BLaER1 (cell line): ENCODE results near the gene KRT84.

Experiments used
- H3K27ac ChIP-seq: shearing (Covaris generic); formaldehyde crosslinking; 2 replicates; pipeline ENCODE4 v1.8.1; 2022
- H3K27me3 ChIP-seq: shearing (Covaris generic); formaldehyde crosslinking; 2 replicates; pipeline ENCODE4 v1.8.1; 2022
- H3K36me3 ChIP-seq: shearing (Covaris generic); formaldehyde crosslinking; 2 replicates; pipeline ENCODE4 v1.8.1; 2022
- H3K4me1 ChIP-seq: shearing (Covaris generic); formaldehyde crosslinking; 2 replicates; pipeline ENCODE4 v1.8.1; 2022
- H3K4me2 ChIP-seq: shearing (Covaris generic); formaldehyde crosslinking; 2 replicates; pipeline ENCODE4 v1.8.1; 2022
- H3K4me3 ChIP-seq: shearing (Covaris generic); formaldehyde crosslinking; 2 replicates; pipeline ENCODE4 v1.8.1; 2022
- H3K9ac ChIP-seq: shearing (Covaris generic); formaldehyde crosslinking; 2 replicates; pipeline ENCODE4 v1.8.1; 2022
- H3K9me3 ChIP-seq: shearing (Covaris generic); formaldehyde crosslinking; 2 replicates; pipeline ENCODE4 v1.8.1; 2022
- H4K20me1 ChIP-seq: shearing (Covaris generic); formaldehyde crosslinking; 2 replicates; pipeline ENCODE4 v1.8.1; 2022
- Cebpa-rat ChIP-seq: shearing (Covaris generic); IDR thresholded peaks from 2 replicates; pipeline ENCODE4 v1.8.1; 2022

The KRT84 gene

DNA sequence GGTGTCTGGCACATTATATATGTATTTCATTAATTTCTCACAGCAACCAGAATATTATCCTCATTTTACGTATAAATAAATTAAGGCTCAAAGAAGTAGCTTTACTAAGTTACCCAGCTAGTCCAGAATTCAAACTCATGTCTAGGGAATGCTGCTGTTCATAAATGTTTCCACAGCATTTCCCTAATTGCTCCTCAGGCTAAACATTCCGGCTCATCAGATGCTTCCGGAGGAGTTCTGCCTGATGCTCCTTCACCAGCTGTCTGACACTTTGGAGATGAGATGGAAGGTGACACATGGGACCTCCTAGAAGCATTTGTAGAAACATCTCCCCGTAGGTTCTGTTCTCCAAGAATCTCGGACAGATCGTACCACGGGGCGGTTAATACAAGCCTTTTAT is 30.3 kb downstream of the KRT84 start:
- Histone ChIP-seq H3K9ac (no peak overlapping the region), H3K4me2 (no peak overlapping the region), H3K4me3 (no peak overlapping the region), H3K9me3 (no peaks in the 10 kb centered on the region), H3K4me1 (peaks cover 57% of the 10 kb centered on the region), H3K27ac (no peak overlapping the region), H3K27me3 (no peaks in the 10 kb centered on the region), H4K20me1 (no peaks in the 10 kb centered on the region), H3K36me3 (no peaks in the 10 kb centered on the region)
- TF ChIP-seq Cebpa-rat, result no peak

DNA sequence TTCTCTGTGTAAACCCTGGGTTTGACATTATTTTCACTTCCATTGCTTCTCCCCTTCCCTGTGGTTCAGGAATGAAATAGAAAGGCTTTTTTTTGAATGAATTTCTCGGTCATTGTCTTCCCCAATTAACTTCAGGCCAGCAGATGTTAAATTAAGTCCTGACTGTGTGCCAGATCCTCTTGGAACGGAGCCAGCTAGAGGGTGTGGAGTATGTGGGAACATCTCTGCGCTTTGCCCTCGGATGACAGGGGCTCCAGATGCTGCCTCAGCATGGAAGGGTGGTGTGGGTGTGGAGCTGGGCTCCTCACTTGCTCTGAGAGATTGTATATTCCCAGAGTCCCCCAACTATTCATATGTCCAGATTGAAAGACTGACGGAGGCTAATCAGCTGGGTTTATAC is 31.3 kb downstream of the KRT84 start:
- H3K4me1 ChIP-seq, result peaks cover 57% of the 10 kb centered on the region

GRCh38 chr12:52353766-52354165 is 31.7 kb downstream of the KRT84 start:
- Histone ChIP-seq H3K27ac (no peak overlapping the region), H3K9me3 (no peaks in the 10 kb centered on the region), H3K27me3 (no peaks in the 10 kb centered on the region), H3K4me2 (no peak overlapping the region), H3K4me1 (peaks cover 57% of the 10 kb centered on the region), H4K20me1 (no peaks in the 10 kb centered on the region), H3K36me3 (no peaks in the 10 kb centered on the region), H3K9ac (no peak overlapping the region), H3K4me3 (no peak overlapping the region)
- TF ChIP-seq Cebpa-rat, result no peak

More for the DNA sequence above, 31.3 kb downstream of the KRT84 start:
- Histone ChIP-seq H3K9me3 (no peaks in the 10 kb centered on the region), H3K36me3 (no peaks in the 10 kb centered on the region), H3K4me3 (no peak overlapping the region), H3K27ac (no peak overlapping the region), H3K4me2 (no peak overlapping the region), H3K9ac (no peak overlapping the region), H4K20me1 (no peaks in the 10 kb centered on the region), H3K27me3 (no peaks in the 10 kb centered on the region)
- TF ChIP-seq Cebpa-rat, result no peak

DNA sequence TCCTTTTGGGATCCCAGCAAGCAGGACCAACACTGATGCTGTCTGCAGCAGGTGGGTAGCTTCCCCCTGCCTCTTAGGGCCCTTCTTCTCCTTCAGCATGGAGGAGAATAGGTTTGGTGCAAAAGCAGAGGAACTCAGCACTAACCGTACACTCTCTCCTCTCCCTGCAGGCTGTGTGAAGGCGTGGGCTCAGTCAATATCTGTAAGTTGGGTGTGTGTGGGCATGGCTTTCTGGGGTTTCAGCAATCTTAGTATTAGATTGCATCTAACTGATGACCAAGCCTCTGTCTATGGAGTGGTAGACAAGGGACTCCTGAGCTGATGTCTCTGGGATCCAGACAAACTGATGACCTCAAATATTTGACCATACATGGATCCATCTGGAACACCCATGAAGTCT is 32.5 kb downstream of the KRT84 start:
- H3K4me2 ChIP-seq, result no peak overlapping the region
- H3K36me3 ChIP-seq, result no peaks in the 10 kb centered on the region
- no peak overlapping the region for H3K4me3 ChIP-seq
- no peak overlapping the region for H3K9ac ChIP-seq
- H4K20me1 ChIP-seq, result no peaks in the 10 kb centered on the region
- H3K4me1 ChIP-seq, result peaks cover 49% of the 10 kb centered on the region
- no peaks in the 10 kb centered on the region for H3K9me3 ChIP-seq
- no peaks in the 10 kb centered on the region for H3K27me3 ChIP-seq
- H3K27ac ChIP-seq, result no peak overlapping the region
- TF ChIP-seq Cebpa-rat, result no peak

DNA sequence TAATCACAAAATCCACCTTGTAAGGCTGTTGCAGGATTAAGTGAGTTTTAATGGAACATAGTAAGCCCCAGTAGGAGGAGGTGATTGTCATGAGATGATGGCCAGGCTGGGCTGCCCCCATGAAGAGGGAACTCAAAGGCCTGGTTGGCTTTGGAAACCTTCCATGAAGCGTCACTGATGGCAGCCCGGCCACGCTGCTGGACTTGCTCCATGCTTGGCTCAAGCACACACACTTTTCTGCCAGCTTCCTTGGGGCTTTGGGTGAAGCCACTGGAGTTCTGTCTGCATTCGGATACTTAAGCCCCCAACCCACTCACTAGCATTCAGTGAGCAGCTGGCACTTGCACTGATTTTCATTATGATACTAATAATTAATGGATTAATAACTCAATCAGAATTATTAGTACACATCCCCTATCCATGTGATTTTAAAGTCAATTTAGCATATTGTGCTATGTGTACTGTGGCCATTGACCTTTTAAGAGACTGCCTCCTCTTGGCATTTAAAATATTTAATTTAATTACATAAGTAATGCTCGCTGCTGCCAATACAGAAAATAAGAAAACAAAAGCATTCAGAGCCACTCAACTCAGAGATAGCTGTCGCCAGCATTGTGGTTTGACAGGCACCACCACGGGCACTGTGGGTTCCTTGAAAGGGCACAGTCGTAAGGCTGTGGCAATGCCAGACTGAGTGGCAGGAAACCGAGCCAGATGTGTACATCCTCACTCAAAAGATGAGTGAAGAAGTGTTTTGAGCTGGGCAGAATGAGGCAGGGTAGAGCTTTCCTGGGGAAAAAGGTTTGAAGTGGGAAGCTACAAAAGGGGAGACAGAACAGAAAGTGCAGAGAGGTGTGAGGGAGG is 34.0 kb downstream of the KRT84 start:
- H4K20me1 ChIP-seq, result no peaks in the 10 kb centered on the region
- TF ChIP-seq Cebpa-rat, result no peak
- H3K4me1 ChIP-seq, result peaks cover 50% of the 10 kb centered on the region
- H3K9ac ChIP-seq, result no peak overlapping the region
- H3K4me2 ChIP-seq, result peak overlapping the region; percentile 76
- no peak overlapping the region for H3K4me3 ChIP-seq
- no peaks in the 10 kb centered on the region for H3K27me3 ChIP-seq
- no peaks in the 10 kb centered on the region for H3K9me3 ChIP-seq
- no peaks in the 10 kb centered on the region for H3K36me3 ChIP-seq
- no peak overlapping the region for H3K27ac ChIP-seq

DNA sequence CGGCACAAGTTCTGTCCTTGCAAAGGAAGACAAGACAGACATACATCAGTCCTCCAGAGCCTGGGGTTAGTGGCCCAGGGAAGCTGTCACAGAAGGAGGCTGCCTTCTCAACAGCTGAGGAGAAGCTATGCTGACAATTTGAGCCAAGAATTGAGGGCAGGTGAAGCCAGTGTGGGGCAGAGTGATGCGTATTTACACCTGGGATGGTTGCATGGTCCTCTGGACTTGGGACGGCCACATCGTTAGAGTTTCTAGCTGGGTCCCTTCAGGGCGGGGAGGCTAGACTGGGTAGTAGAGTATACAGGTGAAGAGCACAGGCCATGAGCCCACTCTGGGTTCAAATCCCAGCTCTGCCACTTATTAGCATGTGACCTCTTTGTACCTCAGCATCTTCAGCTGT is 34.7 kb downstream of the KRT84 start:
- no peak for TF ChIP-seq Cebpa-rat
- H3K9ac ChIP-seq, result no peak overlapping the region
- no peaks in the 10 kb centered on the region for H3K36me3 ChIP-seq
- H3K4me2 ChIP-seq, result peak overlapping the region; percentile 76
- peaks cover 57% of the 10 kb centered on the region for H3K4me1 ChIP-seq
- H3K9me3 ChIP-seq, result no peaks in the 10 kb centered on the region
- no peak overlapping the region for H3K27ac ChIP-seq
- H3K27me3 ChIP-seq, result no peaks in the 10 kb centered on the region
- H3K4me3 ChIP-seq, result no peak overlapping the region
- no peaks in the 10 kb centered on the region for H4K20me1 ChIP-seq

- Histone ChIP-seq H3K4me1 (peaks cover 59% of the 10 kb centered on the region), H3K4me3 (no peak overlapping the region)
- no peak for TF ChIP-seq Cebpa-rat
Observed at GRCh38 chr12:52350021-52350620, 35.3 kb downstream of the KRT84 start.

DNA sequence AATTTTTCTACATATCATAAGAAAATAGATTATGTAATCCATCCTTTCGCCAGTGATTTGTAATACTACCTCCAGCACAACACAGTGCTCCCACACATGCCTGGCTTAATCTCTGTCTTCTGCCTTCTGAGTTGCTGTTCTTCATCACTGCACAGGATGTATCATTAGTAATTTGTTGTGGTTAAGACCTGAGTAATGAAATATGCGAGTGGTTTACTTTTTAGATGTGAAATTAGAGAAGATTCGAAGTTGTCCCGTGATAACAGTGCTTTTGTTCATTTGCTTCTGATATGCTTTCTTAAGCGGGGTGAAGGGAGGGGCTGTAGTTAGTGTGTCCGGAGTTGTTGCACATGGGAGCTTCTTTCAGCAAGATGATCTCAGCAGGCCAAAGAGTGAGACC is 36.3 kb downstream of the KRT84 start:
- no peak overlapping the region for H3K27ac ChIP-seq
- no peaks in the 10 kb centered on the region for H3K9me3 ChIP-seq
- H3K4me3 ChIP-seq, result no peak overlapping the region
- H3K36me3 ChIP-seq, result no peaks in the 10 kb centered on the region
- H3K4me1 ChIP-seq, result peaks cover 59% of the 10 kb centered on the region
- H3K9ac ChIP-seq, result no peak overlapping the region
- no peaks in the 10 kb centered on the region for H4K20me1 ChIP-seq
- H3K27me3 ChIP-seq, result no peaks in the 10 kb centered on the region
- no peak for TF ChIP-seq Cebpa-rat
- H3K4me2 ChIP-seq, result peak overlapping the region; percentile 10; the same call in 1 of the 2 replicates

More at GRCh38 chr12:52350021-52350620, 35.3 kb downstream of the KRT84 start:
- H3K9me3 ChIP-seq, result no peaks in the 10 kb centered on the region
- H4K20me1 ChIP-seq, result no peaks in the 10 kb centered on the region
- no peak overlapping the region for H3K27ac ChIP-seq
- H3K36me3 ChIP-seq, result no peaks in the 10 kb centered on the region
- H3K4me2 ChIP-seq, result peak overlapping the region; percentile 18; the same call in 1 of the 2 replicates
- H3K9ac ChIP-seq, result no peak overlapping the region
- no peaks in the 10 kb centered on the region for H3K27me3 ChIP-seq

- peaks cover 7% of the 10 kb centered on the region for H3K9me3 ChIP-seq
- H3K9ac ChIP-seq, result no peak overlapping the region
- 0 out of 2 replicates have a peak overlapping the region, but pooled peaks have one; percentile 55 for H3K27ac ChIP-seq
- H3K36me3 ChIP-seq, result no peaks in the 10 kb centered on the region
- peak overlapping the region; percentile 57; the same call in 1 of the 2 replicates for H3K4me2 ChIP-seq
- H3K27me3 ChIP-seq, result no peaks in the 10 kb centered on the region
- H3K4me1 ChIP-seq, result peaks cover 58% of the 10 kb centered on the region
- TF ChIP-seq Cebpa-rat, result no peak
- H4K20me1 ChIP-seq, result no peaks in the 10 kb centered on the region
- H3K4me3 ChIP-seq, result no peak overlapping the region
Observed at GRCh38 chr12:52347551-52348510, 37.6 kb downstream of the KRT84 start.
